ENCODE results near the gene CXCL12.

Gene CXCL12

GRCh38 chr10:44385026-44385695 lies at the start of gene CXCL12:
Gene CXCL12, minus strand, starts transcription at chr10:44385097. Its CDS starts 92 bp downstream, at chr10:44385005.
- DNase-seq, result peak in 1 of 2 donors; percentile 21

DNA sequence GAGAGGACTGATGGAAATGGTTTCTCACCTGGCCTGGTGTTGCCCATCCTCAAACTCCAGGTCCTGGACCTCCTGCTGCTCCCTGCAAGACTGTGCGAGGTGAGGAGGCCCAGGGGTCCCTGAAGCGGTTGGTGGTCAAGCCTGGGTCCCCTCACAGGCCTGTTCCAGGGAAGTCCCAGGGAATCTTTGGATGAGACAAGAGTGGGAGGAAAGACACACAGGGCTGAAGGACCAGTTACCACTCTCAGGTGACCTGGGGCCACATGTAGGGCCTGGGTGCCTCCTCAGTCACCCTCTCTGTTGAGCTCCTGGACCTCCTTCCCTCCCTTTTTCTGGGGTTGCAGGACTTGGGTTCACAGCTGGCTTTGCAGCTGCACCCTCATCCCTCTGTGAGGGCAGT lies 42.6 kb upstream of the CXCL12 start:
- DNase-seq, result no peak

DNA sequence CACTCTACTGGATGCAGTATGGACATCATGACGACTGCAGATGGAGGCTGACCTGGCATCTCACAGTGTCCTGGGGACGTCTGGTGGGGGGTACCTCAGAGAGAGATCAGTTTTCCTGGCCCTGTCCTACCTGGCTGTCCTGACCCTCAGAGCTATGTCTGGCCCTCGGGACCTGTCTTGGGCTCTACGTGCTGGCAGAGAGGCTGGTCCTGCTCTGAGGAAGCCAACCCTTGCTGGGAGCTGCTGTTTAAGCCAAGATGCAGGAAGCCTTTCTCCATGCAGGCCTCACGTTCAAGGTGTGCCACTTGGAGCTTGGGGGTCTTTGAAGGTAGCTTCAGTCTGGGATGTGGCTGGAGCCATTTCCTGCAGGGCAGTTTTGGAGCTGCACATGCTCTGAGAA lies 42.1 kb upstream of the CXCL12 start:
- no peak for DNase-seq

- no peak for DNase-seq
Observed at GRCh38 chr10:44426247-44427034, 41.5 kb upstream of the CXCL12 start.

GRCh38 chr10:44425466-44425865 lies 40.6 kb upstream of the CXCL12 start:
- DNase-seq, result no peak

- DNase-seq, result no peak
Observed at GRCh38 chr10:44424957-44425356, 40.1 kb upstream of the CXCL12 start.

DNA sequence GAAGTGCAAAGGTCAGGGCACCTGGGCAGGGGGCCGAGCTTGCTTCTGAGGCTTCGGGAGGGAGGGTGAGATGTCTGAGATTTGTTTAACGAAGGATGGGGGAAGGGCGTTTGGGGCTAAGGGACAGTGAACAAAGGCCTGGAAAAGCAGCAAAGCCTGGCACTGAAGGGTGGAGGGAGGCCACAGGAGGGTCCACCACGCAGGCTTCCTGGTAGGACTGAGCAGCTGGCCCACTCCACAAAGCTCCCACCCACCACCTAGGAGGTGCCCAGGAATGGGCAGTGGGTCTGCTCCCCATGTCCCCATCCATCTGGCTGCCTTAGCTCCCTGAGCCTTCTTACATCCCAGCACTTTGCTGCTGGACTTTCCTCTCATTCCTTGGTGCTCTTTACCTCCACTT lies 39.4 kb upstream of the CXCL12 start:
- no peak for DNase-seq

- no peak for DNase-seq
Observed at GRCh38 chr10:44422570-44423101, 37.7 kb upstream of the CXCL12 start.

GRCh38 chr10:44422153-44422552 lies 37.3 kb upstream of the CXCL12 start:
- no peak for DNase-seq

DNA sequence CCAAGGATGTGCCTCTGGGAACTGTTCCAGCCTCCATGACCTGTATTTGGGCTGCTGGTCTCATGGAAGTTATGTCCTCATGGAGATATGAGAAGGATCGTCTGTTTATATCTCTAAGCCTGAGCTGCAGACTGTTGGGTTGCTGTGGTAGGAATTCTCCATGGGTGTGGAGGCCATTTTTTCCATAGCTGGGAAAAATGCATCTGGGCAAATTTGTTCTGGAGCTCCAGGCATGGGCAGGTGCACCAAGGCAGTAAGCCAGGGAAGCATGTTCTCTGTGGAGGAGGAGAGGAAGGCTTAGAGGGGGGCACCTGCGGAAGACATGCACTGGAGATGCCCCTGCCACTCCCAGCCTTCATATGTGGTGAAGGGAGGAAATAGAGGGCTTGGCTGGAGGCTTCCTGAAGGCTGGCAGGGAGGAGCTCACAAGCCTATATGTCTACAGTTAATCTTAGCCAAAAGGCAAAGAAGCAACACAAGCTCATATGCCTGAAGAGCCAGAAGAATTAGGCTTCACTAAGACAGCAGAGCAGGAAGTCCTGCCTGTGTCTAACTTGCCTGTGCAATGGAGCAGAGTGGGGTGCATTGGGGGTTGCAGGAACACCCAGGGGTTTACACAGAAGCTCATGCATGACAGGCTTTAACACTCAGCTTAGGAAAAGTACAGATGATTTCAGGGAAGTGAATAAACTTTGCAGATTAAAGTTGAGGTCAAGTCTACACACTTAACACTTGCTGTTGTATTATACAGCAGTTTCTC lies 35.1 kb upstream of the CXCL12 start:
- no peak for DNase-seq

GRCh38 chr10:44418637-44419036 lies 33.7 kb upstream of the CXCL12 start:
- no peak for DNase-seq

DNA sequence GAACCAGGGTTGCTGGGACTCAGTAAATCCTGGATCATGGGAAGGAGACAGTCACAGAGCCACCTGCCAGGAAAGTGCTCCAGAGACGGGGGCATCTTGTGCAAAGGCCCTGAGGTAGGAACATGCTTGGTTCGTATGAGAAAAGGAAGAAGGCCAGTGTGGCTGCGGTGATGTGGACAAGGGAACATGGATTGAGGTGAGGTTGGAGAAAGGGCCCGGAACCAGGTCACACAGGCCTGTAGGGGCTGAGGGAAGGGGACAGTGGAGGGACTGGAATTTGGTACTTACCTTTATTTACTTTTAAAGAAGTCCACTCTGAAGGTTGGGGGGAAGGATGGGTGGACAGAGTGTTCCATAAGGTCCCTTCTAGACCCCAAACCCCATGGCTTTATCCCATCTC lies 32.9 kb upstream of the CXCL12 start:
- DNase-seq, result no peak

DNA sequence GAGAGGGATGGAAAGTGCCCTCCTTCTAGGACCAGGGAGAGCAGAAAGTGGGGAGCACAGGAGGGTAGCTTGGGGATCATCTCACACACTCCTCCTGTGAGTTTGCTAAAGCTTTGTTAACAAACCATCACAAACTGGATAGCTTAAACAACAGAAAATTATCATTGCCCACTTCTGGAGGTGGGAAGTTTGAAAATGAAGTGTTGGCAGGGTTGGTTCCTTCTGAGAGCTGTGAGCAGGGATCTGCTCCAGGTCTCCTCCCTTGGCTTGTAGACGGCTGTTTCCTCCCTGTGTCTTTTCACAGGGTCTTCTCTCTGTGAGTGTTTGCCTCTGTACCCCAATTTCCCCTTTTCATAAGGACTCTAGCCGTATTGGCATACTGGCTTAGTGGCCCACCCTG lies 32.0 kb upstream of the CXCL12 start:
- no peak for DNase-seq

DNA sequence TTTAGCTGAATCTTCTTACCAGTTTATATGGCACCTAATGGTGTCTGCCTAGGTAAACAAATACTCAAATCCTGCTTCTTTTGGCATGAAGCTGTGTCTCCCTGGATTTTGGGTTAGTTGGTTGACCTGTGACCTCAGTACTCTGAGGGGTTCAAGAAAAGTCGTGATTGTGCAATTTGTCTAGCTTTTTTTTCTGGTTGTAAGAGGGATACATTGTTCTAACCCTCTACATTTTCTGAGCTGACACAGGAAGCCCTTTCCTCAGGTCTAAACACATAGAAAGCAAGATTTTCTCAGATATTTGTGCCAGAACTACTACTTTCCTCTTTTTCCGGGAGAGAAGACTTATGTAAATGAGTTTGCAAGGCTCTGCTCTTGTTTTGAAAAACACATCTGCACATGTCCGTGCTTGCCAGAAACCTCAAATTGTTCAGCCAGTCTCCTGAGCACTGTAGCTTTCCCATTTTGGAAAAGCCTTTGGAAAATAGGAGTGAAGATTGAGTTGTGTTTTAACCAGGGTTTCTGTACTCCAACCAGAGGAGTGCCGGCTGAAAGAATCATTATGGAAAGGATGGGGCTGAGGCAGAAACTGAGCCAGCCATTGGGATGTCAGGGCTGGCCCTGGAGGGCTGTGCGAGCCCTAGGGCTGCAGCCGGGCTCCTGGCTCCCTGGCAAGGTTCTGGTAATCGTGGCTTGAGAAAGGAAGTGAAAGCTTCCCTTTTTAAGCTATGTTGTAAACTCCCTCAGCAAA lies 31.3 kb upstream of the CXCL12 start:
- no peak for DNase-seq

DNA sequence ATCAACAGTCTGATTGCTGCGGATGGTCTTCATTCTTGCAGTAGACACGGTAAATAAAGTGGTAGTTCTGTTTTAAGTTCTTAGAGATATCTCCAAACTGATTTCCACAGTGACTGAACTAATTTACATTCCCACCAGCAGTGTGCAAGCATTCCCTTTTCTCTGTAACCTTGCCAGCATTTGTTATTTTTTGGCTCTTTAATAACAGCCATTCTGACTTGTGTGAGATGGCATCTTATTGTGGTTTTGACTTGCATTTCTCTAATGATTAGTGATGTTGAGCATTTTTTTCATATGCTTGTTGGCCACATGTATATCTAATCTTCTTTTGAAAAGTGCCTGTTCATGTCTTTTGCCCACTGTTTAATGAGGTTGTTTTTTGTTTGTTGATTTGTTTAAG lies 30.2 kb upstream of the CXCL12 start:
- no peak for DNase-seq

DNA sequence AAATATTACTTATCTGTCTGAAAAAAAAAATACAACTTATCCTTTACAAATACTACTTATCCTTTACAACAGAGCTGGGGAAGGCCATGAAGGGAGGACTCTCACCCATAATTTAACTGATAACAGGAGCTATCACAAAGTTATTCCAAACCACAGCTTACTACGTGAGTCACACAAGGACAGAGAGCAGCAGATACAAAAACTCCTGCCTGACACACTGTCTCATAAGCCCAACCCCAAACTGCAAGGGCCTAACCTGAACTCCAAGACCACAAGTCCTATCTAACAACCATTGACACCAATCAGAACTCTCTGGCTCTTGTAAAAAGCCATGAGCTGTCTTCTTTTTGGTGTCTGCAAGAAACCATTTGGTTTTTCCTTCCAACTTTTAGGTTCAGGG lies 28.5 kb upstream of the CXCL12 start:
- DNase-seq, result no peak

GRCh38 chr10:44411251-44411650 lies 26.4 kb upstream of the CXCL12 start:
- DNase-seq, result no peak

DNA sequence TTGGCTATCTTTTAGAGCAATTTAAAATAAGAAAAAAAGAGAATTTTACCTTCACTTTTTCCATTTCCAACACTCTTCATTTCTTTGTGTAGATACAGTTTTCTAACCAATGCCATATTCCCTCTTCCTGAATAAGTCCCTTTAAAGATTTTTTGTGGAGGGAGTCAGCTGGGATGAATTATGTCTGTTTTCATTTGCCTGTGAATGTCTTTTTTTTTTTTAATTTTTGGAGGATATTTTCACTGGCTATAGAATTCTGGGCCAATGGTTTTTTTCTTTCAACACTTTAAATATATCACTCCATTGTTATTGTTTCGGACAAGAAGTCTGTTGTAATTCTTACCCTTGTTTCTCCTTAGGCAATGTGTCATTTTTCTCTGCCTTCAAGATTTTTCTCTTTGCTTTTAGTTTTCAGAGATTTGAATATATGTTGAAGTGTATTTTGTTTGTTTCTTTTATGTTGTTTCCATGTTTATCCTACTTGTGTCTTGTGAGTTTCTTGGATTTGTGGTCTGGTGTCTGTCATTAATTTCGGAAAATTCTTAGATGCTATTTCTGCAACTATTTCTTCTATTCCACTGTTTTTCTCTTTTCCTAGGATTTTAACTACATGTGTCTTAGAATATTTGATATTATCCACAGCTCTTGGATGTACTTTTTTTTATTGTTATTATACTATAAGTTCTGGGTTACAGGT lies 20.0 kb upstream of the CXCL12 start:
- DNase-seq, result no peak

DNA sequence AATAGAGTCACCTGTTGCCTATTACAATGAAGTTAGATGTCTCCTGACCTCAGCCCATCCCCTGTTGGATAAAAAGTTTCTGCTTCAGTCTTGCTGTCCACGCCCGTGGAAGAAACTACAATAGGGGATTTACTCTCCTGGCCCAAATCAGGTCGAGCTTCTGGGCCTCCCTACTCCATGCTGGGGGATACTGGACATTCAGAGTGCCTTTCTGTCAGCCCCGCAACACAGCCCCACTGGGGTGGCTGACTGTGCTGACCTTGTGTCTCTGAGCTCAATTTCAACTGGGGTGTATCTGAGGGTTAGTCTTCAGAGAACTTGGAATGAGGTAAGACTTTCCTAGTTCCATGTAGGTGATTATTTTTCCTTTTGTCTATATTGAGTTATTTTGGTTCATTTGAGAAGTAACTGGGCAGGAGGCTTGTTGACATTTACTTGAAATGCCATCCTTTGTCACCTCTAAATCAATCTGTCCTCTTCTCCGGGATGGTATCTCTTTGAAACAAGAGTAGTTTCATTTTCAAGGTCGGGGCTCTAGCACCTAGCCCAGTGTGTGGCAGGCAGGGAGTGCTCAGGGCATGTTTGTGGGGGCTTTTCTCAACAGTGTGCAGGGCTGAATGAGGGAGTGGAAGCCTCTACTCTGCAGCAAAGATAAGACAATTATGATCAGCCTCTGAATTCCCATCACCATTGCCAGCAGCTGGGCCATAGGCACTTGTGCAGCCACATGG lies 17.7 kb upstream of the CXCL12 start:
- DNase-seq, result no peak

DNA sequence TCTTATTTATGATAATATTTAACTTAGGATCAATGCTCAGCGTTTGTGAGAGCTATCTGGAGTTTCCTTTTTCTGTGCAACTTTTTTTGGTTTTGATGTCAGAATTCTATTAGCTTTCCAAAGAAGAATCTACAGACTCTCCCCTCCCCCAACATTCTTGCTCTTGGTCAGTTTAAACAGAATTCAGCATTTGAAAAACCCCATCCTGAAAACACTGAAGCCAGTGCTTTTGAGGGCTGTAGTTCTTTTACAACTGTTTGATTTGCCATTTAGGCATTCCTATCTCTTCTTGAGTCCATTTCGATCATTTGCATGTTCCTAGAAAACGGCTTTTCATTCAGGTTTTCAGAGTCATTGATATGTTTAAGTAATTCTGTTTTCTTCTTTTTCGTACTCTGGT lies 15.6 kb upstream of the CXCL12 start:
- no peak for DNase-seq

DNA sequence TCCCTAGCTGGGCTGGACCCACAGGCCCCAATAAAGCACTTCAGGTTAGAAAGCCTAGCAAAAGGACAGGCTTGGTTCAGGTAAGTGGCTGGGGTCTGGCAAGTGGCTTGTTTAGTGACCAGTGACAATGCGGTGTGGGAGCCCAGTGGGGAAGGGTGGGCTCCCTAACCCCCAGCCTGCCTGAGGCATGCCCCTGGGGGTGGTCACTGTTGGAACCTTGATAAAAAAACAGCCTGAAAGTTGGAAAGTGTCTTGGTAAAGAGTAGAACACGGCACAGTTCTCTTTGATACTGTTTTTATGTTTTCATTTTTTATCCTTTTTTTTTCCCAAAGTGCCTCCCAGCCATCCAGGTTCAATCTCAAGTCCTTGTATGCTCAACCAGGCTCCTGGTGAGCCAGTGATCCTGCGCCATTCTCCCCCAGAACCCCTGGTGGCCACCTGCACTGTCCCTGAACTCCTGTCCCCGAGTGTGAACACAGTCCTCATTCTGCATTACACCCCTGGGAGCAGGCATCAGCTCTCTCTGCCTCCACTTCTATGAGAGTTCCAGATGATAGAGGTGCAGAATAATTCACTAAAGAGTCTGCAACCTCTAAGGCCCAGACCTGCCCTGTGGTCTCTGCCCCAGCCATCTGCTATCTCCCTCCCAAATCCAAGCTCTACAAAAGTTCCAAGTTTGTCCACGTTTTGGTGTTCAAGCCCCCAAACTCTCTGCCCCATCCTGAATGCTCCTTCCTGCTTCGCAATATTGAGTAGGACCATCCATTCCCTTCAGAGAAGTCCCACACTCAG lies 15.0 kb upstream of the CXCL12 start:
- no peak for DNase-seq
